PC-3 (cell line): Measurements from ENCODE around the gene F12.

Experiments used
- EZH2 ChIP-seq: fragments of 300-600 bp; sonication (generic); IDR thresholded peaks from one replicate; pipeline ENCODE4 v1.6.1; 2017; ENCODE audit warnings: antibody characterized with exemption, mild to moderate bottlenecking, low read length; ENCODE audit not compliant: unreplicated experiment
- TF ChIP-seq, protein P1 (sequence below): fragments of 300-600 bp; sonication (generic); conservative IDR thresholded peaks from 2 replicates; pipeline ENCODE4 v1.5.1; 2017; ENCODE audit warnings: antibody characterized with exemption, low read depth, mild to moderate bottlenecking, low read length

- TF ChIP-seq, protein P1, sequence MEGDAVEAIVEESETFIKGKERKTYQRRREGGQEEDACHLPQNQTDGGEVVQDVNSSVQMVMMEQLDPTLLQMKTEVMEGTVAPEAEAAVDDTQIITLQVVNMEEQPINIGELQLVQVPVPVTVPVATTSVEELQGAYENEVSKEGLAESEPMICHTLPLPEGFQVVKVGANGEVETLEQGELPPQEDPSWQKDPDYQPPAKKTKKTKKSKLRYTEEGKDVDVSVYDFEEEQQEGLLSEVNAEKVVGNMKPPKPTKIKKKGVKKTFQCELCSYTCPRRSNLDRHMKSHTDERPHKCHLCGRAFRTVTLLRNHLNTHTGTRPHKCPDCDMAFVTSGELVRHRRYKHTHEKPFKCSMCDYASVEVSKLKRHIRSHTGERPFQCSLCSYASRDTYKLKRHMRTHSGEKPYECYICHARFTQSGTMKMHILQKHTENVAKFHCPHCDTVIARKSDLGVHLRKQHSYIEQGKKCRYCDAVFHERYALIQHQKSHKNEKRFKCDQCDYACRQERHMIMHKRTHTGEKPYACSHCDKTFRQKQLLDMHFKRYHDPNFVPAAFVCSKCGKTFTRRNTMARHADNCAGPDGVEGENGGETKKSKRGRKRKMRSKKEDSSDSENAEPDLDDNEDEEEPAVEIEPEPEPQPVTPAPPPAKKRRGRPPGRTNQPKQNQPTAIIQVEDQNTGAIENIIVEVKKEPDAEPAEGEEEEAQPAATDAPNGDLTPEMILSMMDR = no peak
- TF ChIP-seq EZH2 = no peak
Observed at GRCh38 chr5:177434942-177435738, 25.8 kb upstream of the F12 start.
